Left lung (tissue), 10 donors: Measurements from ENCODE around the gene TACC2. TPM values are rescaled to one million over a fixed set of nuclear protein-coding genes. Genes with fewer than 3 reads are reported as not detected.

Experiments
- ATAC-seq: fragments of 200-7000 bp; cut with Tn5 transposase; one replicate; pipeline ENCODE4 v1.9.1; 2020; ENCODE audit warnings: moderate library complexity
- DNase-seq, 4 donors: peaks; one replicate each; pipeline ENCODE4 v3.0.0-alpha.2; 2013 to 2020
- H3K27ac ChIP-seq, 2 donors: fragments of 200-600 bp; sonication (generic) in 1 of 2; one replicate each; pipeline versions ENCODE4 v1.5.0 to v1.8.0; 2020 to 2021
- H3K27me3 ChIP-seq, 2 donors: fragments of 200-600 bp; sonication (generic) in 1 of 2; one replicate each; pipeline versions ENCODE4 v1.5.0 to v1.8.0; 2020 to 2021
- H3K36me3 ChIP-seq, 2 donors: fragments of 200-600 bp; sonication (generic) in 1 of 2; one replicate each; pipeline versions ENCODE4 v1.5.0 to v1.8.0; 2020 to 2021
- H3K4me1 ChIP-seq, 2 donors: fragments of 200-600 bp; one replicate each; pipeline ENCODE4 v1.8.0; 2021
- H3K4me3 ChIP-seq, 2 donors: fragments of 200-600 bp; sonication (generic) in 1 of 2; one replicate each; pipeline versions ENCODE4 v1.5.0 to v1.8.0; 2020 to 2021; ENCODE audit warnings: mild to moderate bottlenecking in 1 of 2
- H3K9me3 ChIP-seq, 2 donors: fragments of 200-600 bp; sonication (generic) in 1 of 2; one replicate each; pipeline versions ENCODE4 v1.5.0 to v1.8.0; 2020 to 2021
- CTCF ChIP-seq, 2 donors: fragments of 200-600 bp; sonication (generic) in 1 of 2; IDR thresholded peaks; one replicate each; pipeline versions ENCODE4 v1.5.0 to v1.8.0; 2021; ENCODE audit warnings: antibody characterized with exemption in 2 of 2
- intact Hi-C, 2 donors: fragments of 100-400 bp; cut with DNase I; formaldehyde crosslinking; loops; one replicate each; pipeline versions ENCODE4 v1.11.2 to v1.14.2; 2022
- polyA plus RNA-seq, 6 donors: library from polyadenylated mRNA; unstranded; fragments of 120-200 nt; gene quantifications; one replicate each; pipeline ENCODE4 v1.2.1, GENCODE V29; 2013; ENCODE audit not compliant: insufficient read length in 6 of 6
- total RNA-seq, 2 donors: library from RNA; stranded (reverse); fragmentation: NEBNext Ultra II Directional; extraction: Animal tissue kit (Norgen Biotek cat#: 25700); gene quantifications; one replicate each; pipeline ENCODE4 v1.2.1, GENCODE V29; 2021
- donor health status: DM: no; HTN: yes; CAD: no.
- donor health status: DM: no; HTN: no; CAD: no.

The TACC2 gene
- total and polyA plus RNA-seq, 8 donors = 21.0 to 193 (median 23.9) TPM

GRCh38 chr10:122138831-122139625 lies 150.1 kb downstream of the TACC2 start:
- Histone ChIP-seq H3K27ac (no peak overlapping the region), H3K4me3 (no peak overlapping the region), H3K36me3 (peaks cover 0 to 45% of the 10 kb centered on the region in 2 donors), H3K27me3 (no peaks in the 10 kb centered on the region), H3K9me3 (no peaks in the 10 kb centered on the region), H3K4me1 (peaks cover 29 to 55% of the 10 kb centered on the region in 2 donors)
- intact Hi-C loops = no loop called here
- TF ChIP-seq CTCF (IDR thresholded peaks at IDR 0.05) = no peak
- ATAC-seq (no peak), DNase-seq (no peak)

DNA sequence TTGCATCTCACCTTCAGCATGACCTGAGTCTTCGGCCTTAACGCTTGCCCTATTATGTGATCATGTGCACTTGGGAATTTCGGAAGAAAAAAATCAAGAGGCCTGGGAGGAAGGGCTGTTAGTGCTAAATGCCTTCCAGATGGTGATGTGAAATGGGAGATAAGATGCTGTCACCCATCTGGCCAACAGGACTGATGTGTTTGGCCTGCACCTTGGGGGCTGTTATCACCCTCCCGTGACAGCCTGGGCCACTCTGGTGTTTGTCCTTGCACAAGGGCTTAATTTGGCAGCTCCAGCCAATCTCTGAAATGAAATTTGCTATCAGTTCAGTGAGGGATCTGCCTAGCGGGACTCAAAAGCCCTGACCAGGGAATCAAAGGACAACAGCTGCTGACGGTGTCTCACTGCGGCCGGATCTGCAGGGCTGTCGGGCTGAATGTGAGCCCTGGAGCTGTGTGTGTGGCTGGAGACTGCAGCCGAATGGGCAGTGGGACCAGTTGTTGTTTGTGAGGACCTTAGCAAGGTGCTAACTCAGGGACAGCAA lies 150.7 kb downstream of the TACC2 start:
- intact Hi-C loops = no loop called here
- Histone ChIP-seq H3K36me3 (peaks cover 0 to 46% of the 10 kb centered on the region in 2 donors), H3K27me3 (no peaks in the 10 kb centered on the region), H3K4me3 (no peak overlapping the region), H3K27ac (peak overlapping the region; percentile 67 to 70), H3K4me1 (peaks cover 29 to 56% of the 10 kb centered on the region in 2 donors), H3K9me3 (no peaks in the 10 kb centered on the region)
- TF ChIP-seq CTCF (IDR thresholded peaks at IDR 0.05) = no peak
- no peak for DNase-seq
- ATAC-seq = no peak

DNA sequence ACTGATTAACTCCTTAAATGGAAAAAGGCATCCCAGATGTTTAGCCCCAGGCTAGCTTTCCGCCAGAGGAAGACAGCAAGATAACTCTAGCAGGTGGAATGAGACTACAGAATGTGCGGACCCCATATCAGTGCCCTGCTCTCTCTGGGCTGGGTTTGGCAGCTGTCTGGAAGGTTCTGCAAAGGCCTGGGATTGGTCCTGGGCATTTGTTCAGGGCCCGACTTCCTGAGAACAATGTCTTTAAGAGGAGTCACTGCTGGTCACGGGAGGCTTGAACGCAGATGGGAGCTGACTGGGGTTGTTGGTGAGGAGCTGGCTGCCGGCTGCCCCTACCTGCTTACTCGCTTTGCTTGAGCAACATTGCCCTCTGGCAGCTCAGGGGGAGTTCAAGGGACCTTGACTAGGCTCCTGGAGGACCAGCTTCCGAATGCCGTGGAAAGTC lies 151.5 kb downstream of the TACC2 start:
- DNase-seq (no peak), ATAC-seq (peak; percentile 3)
- H3K9me3 ChIP-seq = peaks cover 0 to 4% of the 10 kb centered on the region in 2 donors
- no peak overlapping the region for H3K4me3 ChIP-seq
- TF ChIP-seq CTCF (IDR thresholded peaks at IDR 0.05) = no peak
- intact Hi-C loops = no loop called here
- peaks cover 0 to 46% of the 10 kb centered on the region in 2 donors for H3K36me3 ChIP-seq
- peaks cover 29 to 56% of the 10 kb centered on the region in 2 donors for H3K4me1 ChIP-seq
- H3K27me3 ChIP-seq = no peaks in the 10 kb centered on the region
- H3K27ac ChIP-seq = peak overlapping the region; percentile 67 to 70

DNA sequence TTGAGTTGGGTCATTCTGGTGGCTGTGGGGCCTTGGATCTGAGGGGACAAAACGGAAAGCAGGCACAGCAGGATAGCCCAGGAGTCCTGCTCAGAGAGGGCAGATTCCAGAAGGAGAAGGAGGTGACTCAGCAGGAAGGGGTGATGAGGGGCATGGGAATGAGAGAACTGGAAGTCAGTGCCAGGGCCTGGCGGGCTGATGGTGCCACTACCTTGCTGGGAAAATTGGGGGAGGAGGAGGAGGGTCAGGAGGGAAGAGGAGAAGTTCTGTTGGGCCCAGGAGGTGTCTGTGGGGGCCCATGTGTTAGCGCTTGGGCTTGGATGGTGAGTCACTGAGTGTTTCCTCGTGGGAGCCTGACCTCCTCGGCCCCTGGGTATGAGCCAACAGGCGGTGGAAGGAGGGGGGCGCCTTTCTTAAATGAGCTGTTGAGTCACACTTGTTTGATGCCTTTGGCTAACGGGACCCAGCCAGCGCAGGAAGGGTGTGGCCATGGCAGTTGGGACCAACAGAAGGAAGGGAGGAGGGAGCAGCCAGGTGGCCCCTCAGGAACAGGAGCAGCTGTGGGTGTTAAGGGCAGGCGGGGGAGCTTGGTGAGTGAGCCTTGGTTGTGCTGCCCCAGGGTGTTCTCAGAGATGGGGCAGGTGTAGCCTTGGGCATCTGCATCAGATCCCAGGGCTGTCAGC lies 152.1 kb downstream of the TACC2 start:
- Histone ChIP-seq H3K4me1 (peaks cover 29 to 56% of the 10 kb centered on the region in 2 donors), H3K27me3 (no peaks in the 10 kb centered on the region), H3K36me3 (peaks cover 0 to 46% of the 10 kb centered on the region in 2 donors), H3K4me3 (no peak overlapping the region), H3K9me3 (peaks cover 0 to 4% of the 10 kb centered on the region in 2 donors), H3K27ac (peak overlapping the region; percentile 67 to 70)
- ATAC-seq (peak; percentile 66), DNase-seq (peak in 2 of 4 donors; percentile 77 to 89)
- intact Hi-C loops = no loop called here
- TF ChIP-seq CTCF (IDR thresholded peaks at IDR 0.05) = peak in 1 of 2 donors; percentile 11
